ENCODE data around the gene THOC6.

- no peak for TF ChIP-seq CTCF (IDR thresholded peaks at IDR 0.05)
- no peak for TF ChIP-seq EZH2 (IDR thresholded peaks at IDR 0.05)
These were observed 5.8 kb downstream of the THOC6 start for GRCh38 chr16:3029491-3030221.

Data from neural progenitor cell (in vitro differentiated cells).